ENCODE data around the gene SORL1-AS1.
A peak's percentile ranks its signal among the peaks of the same experiment; 100 is the strongest.
"Not testable (repeated sequence)": the region's sequence is repeated elsewhere in the genome, so short reads cannot be mapped to it uniquely, and the experiment has no call there.

The SORL1-AS1 gene

DNA sequence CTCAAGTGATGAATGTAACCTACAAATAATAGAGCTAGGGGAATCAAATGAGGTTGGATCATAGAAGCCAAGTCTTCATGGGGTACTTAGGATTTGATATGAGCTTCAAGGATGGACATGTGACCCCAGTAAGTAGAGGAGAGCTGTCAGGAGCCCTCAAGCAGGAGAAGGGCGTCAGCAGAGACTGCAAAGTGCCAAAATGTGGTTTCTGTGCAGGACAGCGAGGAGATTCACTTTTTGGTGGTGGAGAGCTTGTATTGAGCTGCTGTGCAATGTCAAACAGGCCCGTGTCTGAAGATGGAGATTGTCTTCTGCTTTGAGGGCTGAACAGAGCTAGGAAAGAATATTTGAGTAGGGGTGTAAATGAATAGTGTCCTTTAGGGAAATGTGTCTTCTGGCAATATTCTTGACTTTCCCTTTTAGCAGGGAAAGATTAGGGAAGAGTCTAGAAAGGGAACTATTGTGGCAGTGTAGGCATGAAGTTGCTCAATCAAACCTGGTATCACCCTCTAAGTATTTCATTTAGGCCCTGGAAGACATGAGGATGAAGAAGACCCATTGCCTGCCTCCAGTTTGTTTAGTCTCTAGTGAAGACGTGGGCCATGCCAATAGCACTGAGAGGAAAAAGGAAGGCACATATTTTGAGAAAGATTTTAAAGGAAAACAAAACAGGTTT, 31.2 kb upstream of the SORL1-AS1 start:
- H3K27ac ChIP-seq = no peak overlapping the region
- POLR2A ChIA-PET (ENCODE audit: low non-redundant PET) = no interaction called here
- TF ChIP-seq, protein P1, sequence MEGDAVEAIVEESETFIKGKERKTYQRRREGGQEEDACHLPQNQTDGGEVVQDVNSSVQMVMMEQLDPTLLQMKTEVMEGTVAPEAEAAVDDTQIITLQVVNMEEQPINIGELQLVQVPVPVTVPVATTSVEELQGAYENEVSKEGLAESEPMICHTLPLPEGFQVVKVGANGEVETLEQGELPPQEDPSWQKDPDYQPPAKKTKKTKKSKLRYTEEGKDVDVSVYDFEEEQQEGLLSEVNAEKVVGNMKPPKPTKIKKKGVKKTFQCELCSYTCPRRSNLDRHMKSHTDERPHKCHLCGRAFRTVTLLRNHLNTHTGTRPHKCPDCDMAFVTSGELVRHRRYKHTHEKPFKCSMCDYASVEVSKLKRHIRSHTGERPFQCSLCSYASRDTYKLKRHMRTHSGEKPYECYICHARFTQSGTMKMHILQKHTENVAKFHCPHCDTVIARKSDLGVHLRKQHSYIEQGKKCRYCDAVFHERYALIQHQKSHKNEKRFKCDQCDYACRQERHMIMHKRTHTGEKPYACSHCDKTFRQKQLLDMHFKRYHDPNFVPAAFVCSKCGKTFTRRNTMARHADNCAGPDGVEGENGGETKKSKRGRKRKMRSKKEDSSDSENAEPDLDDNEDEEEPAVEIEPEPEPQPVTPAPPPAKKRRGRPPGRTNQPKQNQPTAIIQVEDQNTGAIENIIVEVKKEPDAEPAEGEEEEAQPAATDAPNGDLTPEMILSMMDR (conservative IDR thresholded peaks at IDR 0.05; ENCODE audit: low read depth) = no peak
- DNase-seq (ENCODE audit: low spot score) = no peak
- CTCF ChIA-PET = interaction anchor here (0.6 kb wide), 1 partner anchor 164 kb away, joined by 3 read pairs; no protein-coding TSS in a partner anchor

DNA sequence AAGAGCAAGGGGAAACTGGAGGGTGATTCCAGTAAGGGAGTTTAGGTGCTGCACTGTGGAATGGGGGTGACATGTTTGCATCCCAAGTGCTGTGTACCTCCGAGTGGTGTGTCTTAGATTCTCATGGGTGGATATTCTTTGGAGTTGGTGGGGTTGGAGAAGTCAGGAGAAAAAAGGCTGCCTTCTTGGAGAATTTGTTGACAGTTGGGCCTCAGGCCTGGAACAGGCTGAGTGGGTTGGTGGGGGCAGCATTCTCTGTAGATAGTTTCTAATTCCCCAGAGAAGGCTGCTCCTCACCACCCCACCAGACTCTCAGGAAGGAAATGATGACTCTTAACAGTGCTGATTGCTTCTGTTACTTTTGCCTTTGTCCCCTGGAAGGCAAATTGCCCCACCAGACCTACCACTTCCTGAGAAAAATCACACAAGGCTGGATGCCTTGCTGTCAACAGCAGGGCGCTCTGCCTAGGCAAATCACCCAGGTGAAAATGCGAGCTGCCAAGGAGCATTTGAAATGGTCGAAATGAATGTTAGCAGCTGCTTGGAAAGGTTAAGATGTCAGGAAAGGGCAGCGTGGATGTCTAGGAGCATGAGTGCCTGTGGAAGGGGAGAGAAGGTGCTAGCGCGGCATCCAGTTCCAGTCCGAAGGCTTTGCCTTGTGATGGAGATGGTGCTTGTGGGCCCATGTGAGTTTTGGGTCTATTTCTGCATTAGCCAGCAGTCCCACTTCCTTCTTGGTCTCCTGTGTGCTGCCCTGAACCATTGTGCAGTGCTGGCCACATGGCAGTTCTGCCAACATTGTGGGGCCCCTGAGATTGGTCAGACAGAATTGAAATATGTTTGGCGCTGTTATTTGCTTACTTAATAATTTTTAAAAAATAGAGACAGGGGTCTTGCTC, 29.7 kb upstream of the SORL1-AS1 start:
- TF ChIP-seq, protein P1 (conservative IDR thresholded peaks at IDR 0.05; ENCODE audit: low read depth) = no peak
- ChIA-PET CTCF (no interaction called here), POLR2A (ENCODE audit: low non-redundant PET) (no interaction called here)
- peak overlapping the region; percentile 53 for H3K27ac ChIP-seq
- DNase-seq (ENCODE audit: low spot score) = no peak

DNA sequence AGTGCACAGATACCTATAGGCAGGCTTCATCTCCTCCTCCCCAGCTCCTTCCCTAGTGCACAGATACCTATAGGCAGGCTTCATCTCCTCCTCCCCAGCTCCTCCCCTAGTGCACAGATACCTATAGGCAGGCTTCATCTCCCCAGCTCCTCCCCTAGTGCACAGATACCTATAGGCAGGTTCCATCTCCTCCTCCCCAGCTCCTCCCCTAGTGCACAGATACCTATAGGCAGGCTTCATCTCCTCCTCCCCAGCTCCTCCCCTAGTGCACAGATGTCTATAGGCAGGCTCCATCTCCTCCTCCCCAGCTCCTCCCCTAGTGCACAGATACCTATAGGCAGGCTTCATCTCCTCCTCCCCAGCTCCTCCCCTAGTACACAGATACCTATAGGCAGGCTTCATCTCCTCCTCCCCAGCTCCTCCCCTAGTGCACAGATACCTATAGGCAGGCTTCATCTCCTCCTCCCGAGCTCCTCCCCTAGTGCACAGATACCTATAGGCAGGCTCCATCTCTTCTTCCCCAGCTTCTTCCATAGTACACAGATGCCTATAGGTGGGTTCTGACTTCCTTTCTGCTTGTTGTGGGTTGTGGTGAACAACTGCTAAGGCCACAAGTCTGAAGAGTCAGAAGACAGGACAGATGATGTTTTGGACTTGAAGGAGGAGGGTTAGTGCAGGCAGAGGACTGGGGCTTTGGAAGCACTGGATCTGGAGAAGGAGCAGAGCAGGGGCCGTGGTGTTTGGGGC, 28.9 kb upstream of the SORL1-AS1 start:
- peak overlapping the region; percentile 53; the same call in 1 of the 2 replicates for H3K27ac ChIP-seq
- POLR2A ChIA-PET (ENCODE audit: low non-redundant PET); CTCF ChIA-PET; DNase-seq (ENCODE audit: low spot score): not testable (repeated sequence)

DNA sequence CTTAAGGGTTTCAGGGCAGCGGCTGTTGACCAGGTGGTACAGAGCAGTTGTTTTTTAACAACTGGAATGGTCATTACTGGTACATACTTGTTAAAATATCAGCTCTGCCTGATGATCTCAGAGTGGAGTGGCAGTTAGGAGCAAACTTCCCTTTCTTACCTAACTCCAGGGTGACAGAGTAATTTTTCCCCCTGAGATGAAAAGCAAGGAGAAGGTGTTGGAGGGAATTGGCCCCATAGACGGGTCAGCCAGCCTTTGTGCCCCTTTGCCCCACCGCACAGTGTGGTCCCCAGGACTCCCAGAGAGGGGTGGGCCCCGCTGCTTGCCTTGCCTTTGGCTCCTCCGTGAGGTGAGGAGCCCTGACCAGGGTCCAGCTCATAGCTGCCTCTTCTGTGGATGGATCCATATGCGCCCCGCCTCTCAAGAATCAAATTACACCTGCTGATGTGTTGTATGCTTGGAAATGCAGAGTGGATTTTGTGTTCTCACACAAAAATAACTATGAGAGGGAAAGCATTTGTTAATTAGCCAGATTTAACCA, 27.0 kb upstream of the SORL1-AS1 start:
- H3K27ac ChIP-seq = no peak overlapping the region
- no peak for DNase-seq (ENCODE audit: low spot score)
- TF ChIP-seq, protein P1 (conservative IDR thresholded peaks at IDR 0.05; ENCODE audit: low read depth) = no peak
- CTCF ChIA-PET = interaction anchor here (0.6 kb wide), 1 partner anchor 71 kb away, joined by 3 read pairs; no protein-coding TSS in a partner anchor
- POLR2A ChIA-PET (ENCODE audit: low non-redundant PET) = no interaction called here

DNA sequence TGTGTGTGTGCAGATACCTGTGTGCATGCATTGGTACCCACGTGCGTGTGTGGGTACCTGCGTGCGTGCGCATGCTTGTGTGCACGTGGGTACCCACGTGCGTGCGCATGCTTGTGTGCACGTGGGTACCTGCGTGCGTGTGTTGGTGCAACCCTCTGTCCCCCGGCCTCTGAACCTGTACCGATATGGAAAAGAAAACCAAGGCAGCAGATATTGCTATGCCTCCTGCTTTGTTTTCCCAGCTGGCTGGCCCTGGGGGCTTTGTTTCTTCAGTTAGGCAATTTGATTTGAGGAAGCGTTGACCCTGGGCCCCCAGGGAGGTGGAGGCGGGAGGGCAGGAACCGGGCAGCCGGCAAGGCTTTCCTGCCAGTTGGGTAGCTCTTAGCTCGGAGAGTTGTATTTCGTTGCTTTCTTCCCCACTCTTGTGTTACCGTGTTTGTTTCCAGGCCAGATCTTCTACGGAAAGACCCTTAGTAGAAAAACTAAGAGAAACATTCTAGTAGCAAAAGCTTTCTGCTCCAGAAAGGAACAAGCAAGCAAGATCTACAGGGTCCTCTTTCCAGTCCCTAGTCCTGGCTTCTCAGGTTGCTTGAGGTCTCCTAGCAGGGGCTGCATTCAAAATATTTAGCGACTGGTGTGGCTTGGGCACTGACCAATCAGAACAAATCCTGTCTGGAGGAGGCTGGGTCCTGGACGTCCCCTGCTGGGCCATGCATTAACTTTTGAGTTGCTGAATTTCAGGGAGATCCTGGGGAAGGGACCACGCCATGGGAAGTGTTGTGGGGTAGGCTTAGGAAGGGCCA, 26.3 kb upstream of the SORL1-AS1 start:
- H3K27ac ChIP-seq = no peak overlapping the region
- DNase-seq (ENCODE audit: low spot score) = no peak
- POLR2A ChIA-PET (ENCODE audit: low non-redundant PET) = no interaction called here
- CTCF ChIA-PET = no interaction called here
- TF ChIP-seq, protein P1 (conservative IDR thresholded peaks at IDR 0.05; ENCODE audit: low read depth) = no peak

DNA sequence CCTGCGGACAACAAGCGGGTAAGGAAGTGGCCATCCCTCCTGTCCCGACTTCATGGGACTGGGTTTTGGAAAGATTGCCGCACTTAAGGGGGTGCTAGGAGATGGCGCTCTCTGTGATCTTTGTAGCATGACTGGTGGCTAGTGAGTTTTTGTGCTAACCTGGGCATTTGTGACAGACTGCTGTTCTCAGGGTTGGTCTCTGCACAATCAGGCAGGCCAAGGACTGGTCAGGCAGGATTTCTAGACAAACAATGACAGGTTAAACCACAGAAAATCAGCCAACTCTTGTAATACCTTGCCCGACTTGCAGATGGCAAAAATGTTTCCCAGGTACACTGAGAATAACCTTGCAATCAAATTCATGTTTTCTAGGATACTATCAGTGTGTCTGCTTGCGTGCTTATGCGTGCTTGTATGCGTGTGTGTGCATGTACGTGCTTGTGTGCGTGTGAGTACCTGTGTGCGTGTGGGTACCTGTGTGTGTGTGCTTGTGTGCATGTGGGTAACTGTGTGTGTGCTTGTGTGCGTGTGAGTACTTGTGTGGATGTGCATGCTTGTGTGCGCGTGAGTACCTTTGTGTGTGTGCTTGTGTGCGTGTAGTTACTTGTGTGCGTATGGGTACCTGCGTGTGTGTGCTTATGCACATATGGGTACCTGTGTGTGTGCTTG, 25.6 kb upstream of the SORL1-AS1 start:
- CTCF ChIA-PET = interaction anchor here (0.6 to 0.7 kb wide), 2 partner anchors 31 to 309 kb away, joined by 3 to 7 read pairs; no protein-coding TSS in a partner anchor
- TF ChIP-seq, protein P1 (conservative IDR thresholded peaks at IDR 0.05; ENCODE audit: low read depth) = no peak

More for the DNA sequence above, 25.6 kb upstream of the SORL1-AS1 start:
- POLR2A ChIA-PET (ENCODE audit: low non-redundant PET) = no interaction called here
- DNase-seq (ENCODE audit: low spot score) = peak; percentile 10
- no peak overlapping the region for H3K27ac ChIP-seq
